Ishikawa (cell line): ENCODE data around the gene MMP14.

Source experiments
- CEBPB ChIP-seq: IDR thresholded peaks from 2 replicates; pipeline ENCODE4 v1.6.1; 2012
- CREB1 ChIP-seq: IDR thresholded peaks from 2 replicates; pipeline ENCODE4 v1.6.1; 2012; ENCODE audit warnings: low read depth
- EGR1 ChIP-seq: IDR thresholded peaks from 2 replicates; pipeline ENCODE4 v1.6.1; 2012
- EP300 ChIP-seq: IDR thresholded peaks from 2 replicates; pipeline ENCODE4 v1.6.1; 2012; ENCODE audit warnings: borderline replicate concordance
- FOXM1 ChIP-seq: IDR thresholded peaks from 2 replicates; pipeline ENCODE4 v1.6.1; 2012; ENCODE audit warnings: low read depth, borderline replicate concordance
- NFIC ChIP-seq: IDR thresholded peaks from 2 replicates; pipeline ENCODE4 v1.6.1; 2012
- RAD21 ChIP-seq: IDR thresholded peaks from 2 replicates; pipeline ENCODE4 v1.6.1; 2012; ENCODE audit warnings: low read depth
- REST ChIP-seq: IDR thresholded peaks from 2 replicates; pipeline ENCODE4 v1.6.1; 2012; ENCODE audit warnings: low read depth, mild to moderate bottlenecking
- TAF1 ChIP-seq: IDR thresholded peaks from 2 replicates; pipeline ENCODE4 v1.6.1; 2012; ENCODE audit warnings: low read depth, mild to moderate bottlenecking
- TCF12 ChIP-seq: IDR thresholded peaks from 2 replicates; pipeline ENCODE4 v1.6.1; 2012; ENCODE audit warnings: low read depth
- TEAD4 ChIP-seq: IDR thresholded peaks from 2 replicates; pipeline ENCODE4 v1.6.1; 2012
- YY1 ChIP-seq: IDR thresholded peaks from 2 replicates; pipeline ENCODE4 v1.6.1; 2012; ENCODE audit warnings: low read depth
- ZBTB7A ChIP-seq: IDR thresholded peaks from 2 replicates; pipeline ENCODE4 v1.6.1; 2012; ENCODE audit warnings: low read depth
- TF ChIP-seq, protein P1 (sequence below): IDR thresholded peaks from 2 replicates; pipeline ENCODE4 v1.6.1; 2012
- TF ChIP-seq, protein P2 (sequence below): IDR thresholded peaks from 2 replicates; pipeline ENCODE4 v1.6.1; 2012

The MMP14 gene

GRCh38 chr14:22837750-22838538 is 1.6 kb downstream of the MMP14 start:
- no peak for TF ChIP-seq TEAD4
- TF ChIP-seq YY1: no peak
- TF ChIP-seq, protein P1, sequence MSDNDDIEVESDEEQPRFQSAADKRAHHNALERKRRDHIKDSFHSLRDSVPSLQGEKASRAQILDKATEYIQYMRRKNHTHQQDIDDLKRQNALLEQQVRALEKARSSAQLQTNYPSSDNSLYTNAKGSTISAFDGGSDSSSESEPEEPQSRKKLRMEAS: no peak
- TF ChIP-seq FOXM1: no peak
- TF ChIP-seq TAF1: no peak
- TF ChIP-seq REST: no peak
- TF ChIP-seq TCF12: no peak
- TF ChIP-seq CEBPB: no peak
- TF ChIP-seq EGR1: no peak
- no peak for TF ChIP-seq ZBTB7A
- TF ChIP-seq, protein P2, sequence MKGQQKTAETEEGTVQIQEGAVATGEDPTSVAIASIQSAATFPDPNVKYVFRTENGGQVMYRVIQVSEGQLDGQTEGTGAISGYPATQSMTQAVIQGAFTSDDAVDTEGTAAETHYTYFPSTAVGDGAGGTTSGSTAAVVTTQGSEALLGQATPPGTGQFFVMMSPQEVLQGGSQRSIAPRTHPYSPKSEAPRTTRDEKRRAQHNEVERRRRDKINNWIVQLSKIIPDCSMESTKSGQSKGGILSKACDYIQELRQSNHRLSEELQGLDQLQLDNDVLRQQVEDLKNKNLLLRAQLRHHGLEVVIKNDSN: no peak
- no peak for TF ChIP-seq EP300
- no peak for TF ChIP-seq RAD21
- TF ChIP-seq CREB1: no peak
- no peak for TF ChIP-seq NFIC

GRCh38 chr14:22838631-22839041 is 2.3 kb downstream of the MMP14 start:
- no peak for TF ChIP-seq ZBTB7A
- no peak for TF ChIP-seq EP300
- no peak for TF ChIP-seq EGR1
- TF ChIP-seq CREB1: no peak
- no peak for TF ChIP-seq FOXM1
- TF ChIP-seq YY1: no peak
- TF ChIP-seq NFIC: no peak
- no peak for TF ChIP-seq TAF1
- no peak for TF ChIP-seq RAD21
- TF ChIP-seq REST: no peak
- TF ChIP-seq, protein P2: no peak
- no peak for TF ChIP-seq CEBPB
- TF ChIP-seq, protein P1: no peak
- no peak for TF ChIP-seq TEAD4
- no peak for TF ChIP-seq TCF12

DNA sequence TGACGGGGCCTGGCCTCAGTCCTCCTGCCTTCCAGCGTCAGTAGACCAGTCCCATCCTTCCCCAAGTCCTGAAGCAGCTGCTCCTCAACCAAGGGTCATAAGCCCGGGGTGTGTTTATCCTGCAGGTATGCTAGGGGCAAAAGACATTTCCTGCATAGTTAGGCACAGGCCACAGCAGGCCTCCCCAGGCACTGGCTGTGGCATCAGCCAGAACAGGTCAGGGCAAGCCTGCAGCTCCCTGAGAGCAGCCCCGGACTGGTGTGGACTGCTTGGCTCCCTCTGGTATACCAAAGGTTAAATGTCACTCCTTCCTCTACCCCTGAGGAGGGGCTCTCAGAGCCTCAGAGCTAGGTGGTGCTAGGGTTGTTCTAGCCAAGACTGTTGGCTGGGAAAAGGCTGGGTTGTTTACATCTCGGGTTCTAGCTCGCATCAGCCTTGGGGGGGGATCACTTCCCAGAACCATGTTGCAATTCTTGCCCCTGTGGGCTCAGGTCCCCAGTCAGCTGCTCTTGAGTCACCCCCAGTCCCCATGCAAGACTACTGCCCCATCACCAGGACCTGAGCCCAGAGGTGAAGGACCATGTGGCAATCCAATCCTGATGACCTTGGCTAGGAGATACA is 2.9 kb downstream of the MMP14 start:
- TF ChIP-seq FOXM1 (no peak), CREB1 (no peak), EP300 (no peak), TEAD4 (no peak), TCF12 (no peak), EGR1 (no peak), YY1 (no peak), TAF1 (no peak), ZBTB7A (no peak), NFIC (no peak), REST (no peak), CEBPB (no peak), RAD21 (no peak)
- TF ChIP-seq, protein P2: no peak
- TF ChIP-seq, protein P1: no peak
